Suppressor macrophage treated with lipopolysaccharide for 4 hours (primary cell): ENCODE results near the gene MBD3L5.
"Not testable (repeated sequence)": the region's sequence is repeated elsewhere in the genome, so short reads cannot be mapped to it uniquely, and the experiment has no call there.

Experiments used
- DNase-seq: peaks from one replicate; pipeline ENCODE4 v3.0.0-alpha.2; 2020

The MBD3L5 gene

GRCh38 chr19:7030278-7030677, at the start of gene MBD3L5:
Gene MBD3L5 (plus strand): TSS chr19:7030578. CDS start chr19:7030612, 34 bp downstream.
- not testable (repeated sequence) for DNase-seq

- no peak for DNase-seq
These were observed 46.9 kb upstream of the MBD3L5 start for GRCh38 chr19:6983448-6983847.

- DNase-seq: peak; percentile 82
These were observed 42.5 kb upstream of the MBD3L5 start for GRCh38 chr19:6987850-6988249.

GRCh38 chr19:6988257-6988656, 42.1 kb upstream of the MBD3L5 start:
- no peak for DNase-seq

- DNase-seq: no peak
These were observed 35.3 kb upstream of the MBD3L5 start for GRCh38 chr19:6995054-6995453.

GRCh38 chr19:6996810-6997209, 33.6 kb upstream of the MBD3L5 start:
- DNase-seq: no peak

- DNase-seq: peak; percentile 79
These were observed 32.5 kb upstream of the MBD3L5 start for GRCh38 chr19:6997679-6998445.

- peak; percentile 69 for DNase-seq
These were observed 30.4 kb upstream of the MBD3L5 start for GRCh38 chr19:6999933-7000332.

GRCh38 chr19:7000333-7000732, 30.0 kb upstream of the MBD3L5 start:
- DNase-seq: peak; percentile 16

GRCh38 chr19:7000816-7001215, 29.6 kb upstream of the MBD3L5 start:
- peak; percentile 56 for DNase-seq

GRCh38 chr19:7004313-7004931, 26.0 kb upstream of the MBD3L5 start:
- peak; percentile 66 for DNase-seq

GRCh38 chr19:7006135-7006704, 24.2 kb upstream of the MBD3L5 start:
- DNase-seq: no peak

GRCh38 chr19:7007859-7008258, 22.5 kb upstream of the MBD3L5 start:
- no peak for DNase-seq

GRCh38 chr19:7010722-7011593, 19.4 kb upstream of the MBD3L5 start:
- no peak for DNase-seq

- DNase-seq: peak; percentile 82
These were observed 16.7 kb upstream of the MBD3L5 start for GRCh38 chr19:7013678-7014077.

- no peak for DNase-seq
These were observed 11.6 kb upstream of the MBD3L5 start for GRCh38 chr19:7018828-7019227.

- not testable (repeated sequence) for DNase-seq
These were observed 9.0 kb upstream of the MBD3L5 start, which contains the start of gene MBD3L2B for GRCh38 chr19:7021331-7021730. Gene MBD3L2B (minus strand): TSS chr19:7021431. CDS start chr19:7021397, 34 bp downstream.

GRCh38 chr19:7028790-7029189, 1.6 kb upstream of the MBD3L5 start:
- not testable (repeated sequence) for DNase-seq

- DNase-seq: not testable (repeated sequence)
These were observed 9.7 kb downstream of the MBD3L5 start, which contains the start of gene MBD3L4 for GRCh38 chr19:7040079-7040478. Gene MBD3L4 (minus strand): TSS chr19:7040179. CDS start chr19:7040144, 35 bp downstream.

GRCh38 chr19:7041563-7041962, 11.2 kb downstream of the MBD3L5 start:
- not testable (repeated sequence) for DNase-seq

- DNase-seq: not testable (repeated sequence)
These were observed 18.6 kb downstream of the MBD3L5 start, which contains the start of gene MBD3L2 for GRCh38 chr19:7049021-7049420. Gene MBD3L2 (plus strand): TSS chr19:7049321. CDS start chr19:7049374, 53 bp downstream.

- DNase-seq: not testable (repeated sequence)
These were observed 21.0 kb downstream of the MBD3L5 start for GRCh38 chr19:7051421-7051820.

GRCh38 chr19:7052896-7053295, 22.5 kb downstream of the MBD3L5 start:
- not testable (repeated sequence) for DNase-seq
